Left lung (tissue), 14 donors: ENCODE measurements around the gene DSTN. TPM values are rescaled to one million over a fixed set of nuclear protein-coding genes. Genes with fewer than 3 reads are reported as not detected.

Source experiments
- ATAC-seq: fragments of 200-7000 bp; cut with Tn5 transposase; one replicate; pipeline ENCODE4 v1.9.1; 2020; ENCODE audit warnings: moderate library complexity
- DNase-seq, 4 donors: peaks; one replicate each; pipeline ENCODE4 v3.0.0-alpha.2; 2013 to 2020
- H3K27ac ChIP-seq, 2 donors: fragments of 200-600 bp; sonication (generic) in 1 of 2; one replicate each; pipeline versions ENCODE4 v1.5.0 to v1.8.0; 2020 to 2021
- H3K27me3 ChIP-seq, 2 donors: fragments of 200-600 bp; sonication (generic) in 1 of 2; one replicate each; pipeline versions ENCODE4 v1.5.0 to v1.8.0; 2020 to 2021
- H3K36me3 ChIP-seq, 2 donors: fragments of 200-600 bp; sonication (generic) in 1 of 2; one replicate each; pipeline versions ENCODE4 v1.5.0 to v1.8.0; 2020 to 2021
- H3K4me1 ChIP-seq, 2 donors: fragments of 200-600 bp; one replicate each; pipeline ENCODE4 v1.8.0; 2021
- H3K4me3 ChIP-seq, 2 donors: fragments of 200-600 bp; sonication (generic) in 1 of 2; one replicate each; pipeline versions ENCODE4 v1.5.0 to v1.8.0; 2020 to 2021; ENCODE audit warnings: mild to moderate bottlenecking in 1 of 2
- H3K9me3 ChIP-seq, 2 donors: fragments of 200-600 bp; sonication (generic) in 1 of 2; one replicate each; pipeline versions ENCODE4 v1.5.0 to v1.8.0; 2020 to 2021
- intact Hi-C, 2 donors: fragments of 100-400 bp; cut with DNase I; formaldehyde crosslinking; loops; one replicate each; pipeline versions ENCODE4 v1.11.2 to v1.14.2; 2022
- long read RNA-seq, 12 donors: library from polyadenylated mRNA in 2 of 12; unstranded in 2 of 12; transcript quantifications; one replicate each; pipeline ENCODE4 v2.0.0 and lab custom pipeline, GENCODE V29; 2019 to 2026
- polyA plus RNA-seq, 6 donors: library from polyadenylated mRNA; unstranded; fragments of 120-200 nt; gene quantifications; one replicate each; pipeline ENCODE4 v1.2.1, GENCODE V29; 2013; ENCODE audit not compliant: insufficient read length in 6 of 6
- total RNA-seq, 2 donors: library from RNA; stranded (reverse); fragmentation: NEBNext Ultra II Directional; extraction: Animal tissue kit (Norgen Biotek cat#: 25700); gene quantifications; one replicate each; pipeline ENCODE4 v1.2.1, GENCODE V29; 2021
- TF ChIP-seq, protein P1 (sequence below), 2 donors: fragments of 200-600 bp; sonication (generic) in 1 of 2; IDR thresholded peaks; one replicate each; pipeline versions ENCODE4 v1.5.0 to v1.8.0; 2021; ENCODE audit warnings: antibody characterized with exemption in 2 of 2
- donor health status: DM: no; HTN: yes; CAD: no.
- donor health status: DM: no; HTN: no; CAD: no.

The DSTN gene
- 100 to 1,000 TPM; 504 to 551 TPM for total RNA-seq
- 100 to 1,000 TPM; 340 to 390 (median 356) TPM for polyA plus RNA-seq
- long read RNA-seq, donor 1, transcript DSTN-201 (4 exons, 3,617 nt), result major isoform, 263 of 427 reads
- long read RNA-seq, donor 1, partial matches to known transcripts, result 144 of 427 reads
- long read RNA-seq, donor 1, other reads (novel, unspliced or antisense), result 18 of 427 reads
- long read RNA-seq, donor 2, transcript DSTN-201 (4 exons, 3,617 nt), result major isoform, 176 of 405 reads
- long read RNA-seq, donor 2, partial matches to known transcripts, result 218 of 405 reads
- long read RNA-seq, donor 2, other reads (novel, unspliced or antisense), result 8 of 405 reads
- long read RNA-seq, donor 3, transcript DSTN-201 (4 exons, 3,617 nt), result major isoform, 177 of 277 reads
- long read RNA-seq, donor 3, partial matches to known transcripts, result 87 of 277 reads
- long read RNA-seq, donor 3, other reads (novel, unspliced or antisense), result 10 of 277 reads
- long read RNA-seq, donor 4, transcript DSTN-201 (4 exons, 3,617 nt), result major isoform, 385 of 764 reads
- long read RNA-seq, donor 4, partial matches to known transcripts, result 346 of 764 reads
- long read RNA-seq, donor 4, other reads (novel, unspliced or antisense), result 29 of 764 reads
- long read RNA-seq, donor 5, transcript DSTN-203 (5 exons, 1,853 nt), result minor isoform, 9 of 325 reads
- long read RNA-seq, donor 5, transcript DSTN-201 (4 exons, 3,617 nt), result major isoform, 205 of 325 reads
- long read RNA-seq, donor 5, partial matches to known transcripts, result 100 of 325 reads
- long read RNA-seq, donor 5, other reads (novel, unspliced or antisense), result 11 of 325 reads
- long read RNA-seq, donor 6, transcript DSTN-201 (4 exons, 3,617 nt), result major isoform, 152 of 238 reads
- long read RNA-seq, donor 6, partial matches to known transcripts, result 79 of 238 reads
- long read RNA-seq, donor 6, other reads (novel, unspliced or antisense), result 7 of 238 reads
- long read RNA-seq, donor 7, transcript DSTN-201 (4 exons, 3,617 nt), result major isoform, 102 of 129 reads
- long read RNA-seq, donor 7, partial matches to known transcripts, result 21 of 129 reads
- long read RNA-seq, donor 7, other reads (novel, unspliced or antisense), result 5 of 129 reads
- long read RNA-seq, donor 8, transcript DSTN-201 (4 exons, 3,617 nt), result major isoform, 161 of 231 reads
- long read RNA-seq, donor 8, partial matches to known transcripts, result 59 of 231 reads
- long read RNA-seq, donor 8, other reads (novel, unspliced or antisense), result 8 of 231 reads
- long read RNA-seq, donor 9, partial matches to known transcripts, result 0 of 1 reads
- long read RNA-seq, donor 9, other reads (novel, unspliced or antisense), result 0 of 1 reads
- long read RNA-seq, donor 10, transcript DSTN-203 (5 exons, 1,853 nt), result minor isoform, 7 of 440 reads
- long read RNA-seq, donor 10, transcript DSTN-201 (4 exons, 3,617 nt), result major isoform, 263 of 440 reads
- long read RNA-seq, donor 10, partial matches to known transcripts, result 153 of 440 reads
- long read RNA-seq, donor 10, other reads (novel, unspliced or antisense), result 17 of 440 reads
- long read RNA-seq, donor 11, result 0 reads
- long read RNA-seq, donor 12, transcript DSTN-201 (4 exons, 3,617 nt), result major isoform, 148 of 421 reads
- long read RNA-seq, donor 12, partial matches to known transcripts, result 263 of 421 reads
- long read RNA-seq, donor 12, other reads (novel, unspliced or antisense), result 6 of 421 reads

- Histone ChIP-seq H3K4me3 (peak within 1 kb of the TSS; percentile 79 to 88), H3K36me3 (no peaks in the 10 kb centered on the region), H3K27ac (peak within 1 kb of the TSS; percentile 92 to 99), H3K4me1 (peaks cover 20 to 45% of the 10 kb centered on the region in 2 donors), H3K9me3 (no peaks in the 10 kb centered on the region), H3K27me3 (peaks cover 0 to 9% of the 10 kb centered on the region in 2 donors)
- ATAC-seq (peak; percentile 84), DNase-seq (peak; percentile 92 to 98 (median 96))
- TF ChIP-seq, protein P1, sequence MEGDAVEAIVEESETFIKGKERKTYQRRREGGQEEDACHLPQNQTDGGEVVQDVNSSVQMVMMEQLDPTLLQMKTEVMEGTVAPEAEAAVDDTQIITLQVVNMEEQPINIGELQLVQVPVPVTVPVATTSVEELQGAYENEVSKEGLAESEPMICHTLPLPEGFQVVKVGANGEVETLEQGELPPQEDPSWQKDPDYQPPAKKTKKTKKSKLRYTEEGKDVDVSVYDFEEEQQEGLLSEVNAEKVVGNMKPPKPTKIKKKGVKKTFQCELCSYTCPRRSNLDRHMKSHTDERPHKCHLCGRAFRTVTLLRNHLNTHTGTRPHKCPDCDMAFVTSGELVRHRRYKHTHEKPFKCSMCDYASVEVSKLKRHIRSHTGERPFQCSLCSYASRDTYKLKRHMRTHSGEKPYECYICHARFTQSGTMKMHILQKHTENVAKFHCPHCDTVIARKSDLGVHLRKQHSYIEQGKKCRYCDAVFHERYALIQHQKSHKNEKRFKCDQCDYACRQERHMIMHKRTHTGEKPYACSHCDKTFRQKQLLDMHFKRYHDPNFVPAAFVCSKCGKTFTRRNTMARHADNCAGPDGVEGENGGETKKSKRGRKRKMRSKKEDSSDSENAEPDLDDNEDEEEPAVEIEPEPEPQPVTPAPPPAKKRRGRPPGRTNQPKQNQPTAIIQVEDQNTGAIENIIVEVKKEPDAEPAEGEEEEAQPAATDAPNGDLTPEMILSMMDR (IDR thresholded peaks at IDR 0.05), result no peak
- intact Hi-C loops, result no loop called here
These were observed at the start of gene DSTN for GRCh38 chr20:17569616-17570346. Gene DSTN (plus strand): TSS chr20:17570075. CDS start chr20:17570209, 134 bp downstream.

GRCh38 chr20:17520583-17520982 lies 49.3 kb upstream of the DSTN start:
- TF ChIP-seq, protein P1 (IDR thresholded peaks at IDR 0.05), result no peak
- DNase-seq, result no peak
- peak overlapping the region in 1 of 2 donors; percentile 1 for H3K27ac ChIP-seq

GRCh38 chr20:17522528-17522927 lies 47.3 kb upstream of the DSTN start:
- no peak for DNase-seq
- Histone ChIP-seq H3K4me1 (no peaks in the 10 kb centered on the region), H3K27me3 (no peaks in the 10 kb centered on the region), H3K36me3 (no peaks in the 10 kb centered on the region), H3K4me3 (no peak overlapping the region), H3K27ac (no peak overlapping the region), H3K9me3 (no peaks in the 10 kb centered on the region)
- TF ChIP-seq, protein P1 (IDR thresholded peaks at IDR 0.05), result no peak
- no peak for ATAC-seq
- intact Hi-C loops, result no loop called here

More at GRCh38 chr20:17520583-17520982, 49.3 kb upstream of the DSTN start:
- no peaks in the 10 kb centered on the region for H3K4me1 ChIP-seq
- ATAC-seq, result no peak
- no peaks in the 10 kb centered on the region for H3K27me3 ChIP-seq
- H3K9me3 ChIP-seq, result no peaks in the 10 kb centered on the region
- intact Hi-C loops, result no loop called here
- H3K36me3 ChIP-seq, result no peaks in the 10 kb centered on the region
- H3K4me3 ChIP-seq, result no peak overlapping the region

GRCh38 chr20:17523326-17523725 lies 46.5 kb upstream of the DSTN start:
- Histone ChIP-seq H3K4me1 (no peaks in the 10 kb centered on the region), H3K4me3 (no peak overlapping the region), H3K27ac (no peak overlapping the region), H3K36me3 (no peaks in the 10 kb centered on the region), H3K27me3 (no peaks in the 10 kb centered on the region), H3K9me3 (no peaks in the 10 kb centered on the region)
- intact Hi-C loops, result no loop called here
- DNase-seq (no peak), ATAC-seq (no peak)
- TF ChIP-seq, protein P1 (IDR thresholded peaks at IDR 0.05), result no peak
